Measurements from ENCODE around the gene FBXO24. TPM values are rescaled to one million over a fixed set of nuclear protein-coding genes. Genes with fewer than 3 reads are reported as not detected.
A peak's percentile ranks its signal among the peaks of the same experiment; 100 is the strongest.

The FBXO24 gene
- total RNA-seq, 1 donor from 2014 or later: 0.49 TPM

DNA sequence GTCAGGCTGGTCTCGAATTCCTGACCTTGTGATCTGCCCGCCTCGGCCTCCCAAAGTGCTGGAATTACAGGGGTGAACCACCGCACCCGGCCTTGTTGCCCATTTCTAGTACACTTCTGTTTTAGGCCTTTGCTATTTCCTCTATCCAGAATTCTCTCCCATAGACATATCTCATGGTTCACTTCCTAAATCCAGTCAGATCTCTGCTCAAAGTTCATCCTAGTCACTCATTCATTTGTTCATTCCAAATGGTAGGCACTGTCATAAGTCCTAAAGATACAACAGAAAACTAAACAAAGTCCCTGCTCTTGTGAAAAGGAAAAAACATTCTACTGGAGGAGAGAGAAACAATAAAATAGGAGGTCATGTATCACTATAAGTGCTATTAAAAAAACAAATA lies 23.8 kb downstream of the FBXO24 start:
- no peak for DNase-seq
- Mint-ChIP-seq H3K4me1 (ENCODE audit: low read depth, unreplicated experiment) (peaks cover 5% of the 10 kb centered on the region), H3K36me3 (ENCODE audit: unreplicated experiment) (no peaks in the 10 kb centered on the region), H3K27me3 (ENCODE audit: unreplicated experiment) (peaks cover 7% of the 10 kb centered on the region), H3K9me3 (ENCODE audit: unreplicated experiment) (peaks cover 5% of the 10 kb centered on the region), H3K4me3 (ENCODE audit: unreplicated experiment) (no peak overlapping the region), H3K27ac (ENCODE audit: unreplicated experiment) (peak overlapping the region; percentile 30)
- TF ChIP-seq, protein P1, sequence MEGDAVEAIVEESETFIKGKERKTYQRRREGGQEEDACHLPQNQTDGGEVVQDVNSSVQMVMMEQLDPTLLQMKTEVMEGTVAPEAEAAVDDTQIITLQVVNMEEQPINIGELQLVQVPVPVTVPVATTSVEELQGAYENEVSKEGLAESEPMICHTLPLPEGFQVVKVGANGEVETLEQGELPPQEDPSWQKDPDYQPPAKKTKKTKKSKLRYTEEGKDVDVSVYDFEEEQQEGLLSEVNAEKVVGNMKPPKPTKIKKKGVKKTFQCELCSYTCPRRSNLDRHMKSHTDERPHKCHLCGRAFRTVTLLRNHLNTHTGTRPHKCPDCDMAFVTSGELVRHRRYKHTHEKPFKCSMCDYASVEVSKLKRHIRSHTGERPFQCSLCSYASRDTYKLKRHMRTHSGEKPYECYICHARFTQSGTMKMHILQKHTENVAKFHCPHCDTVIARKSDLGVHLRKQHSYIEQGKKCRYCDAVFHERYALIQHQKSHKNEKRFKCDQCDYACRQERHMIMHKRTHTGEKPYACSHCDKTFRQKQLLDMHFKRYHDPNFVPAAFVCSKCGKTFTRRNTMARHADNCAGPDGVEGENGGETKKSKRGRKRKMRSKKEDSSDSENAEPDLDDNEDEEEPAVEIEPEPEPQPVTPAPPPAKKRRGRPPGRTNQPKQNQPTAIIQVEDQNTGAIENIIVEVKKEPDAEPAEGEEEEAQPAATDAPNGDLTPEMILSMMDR (IDR thresholded peaks at IDR 0.05; ENCODE audit: partially characterized antibody, unreplicated experiment): no peak

DNA sequence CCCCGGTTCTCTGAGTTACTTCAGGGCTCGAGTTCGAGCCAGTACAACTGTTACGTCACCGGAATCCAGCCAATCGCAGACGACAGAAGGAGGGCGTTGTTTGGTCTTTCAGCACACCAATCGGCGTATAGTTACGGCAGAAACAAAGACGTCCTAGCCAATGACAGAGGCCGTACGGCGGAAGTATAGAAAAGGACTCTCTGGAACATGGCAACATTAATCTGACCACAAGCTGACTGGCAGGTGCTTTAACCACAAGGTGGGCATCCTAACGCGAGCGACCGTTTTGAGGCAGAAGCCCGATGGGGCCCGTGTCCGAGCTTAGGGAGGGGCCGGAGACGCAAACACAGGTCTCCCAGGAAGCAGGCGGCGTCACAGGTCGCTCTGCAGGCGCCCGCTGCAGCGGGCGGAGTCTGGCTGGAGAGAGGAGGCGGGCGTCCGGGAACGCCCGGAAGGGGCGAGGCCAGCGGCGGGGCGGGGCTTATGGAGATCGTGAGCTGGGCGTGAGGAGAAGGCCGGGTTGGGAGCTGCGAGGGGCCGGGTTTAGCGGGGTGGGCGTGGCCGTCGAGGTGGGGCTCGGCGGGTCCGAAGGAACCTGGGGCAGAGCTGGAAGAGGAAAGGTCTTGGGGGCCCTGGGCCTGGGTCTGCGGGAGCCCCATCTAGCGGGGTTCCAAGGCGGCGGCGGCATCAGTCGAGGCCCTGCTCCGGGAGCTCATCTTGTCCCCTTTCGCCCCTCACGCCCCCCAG lies 26.0 kb downstream of the FBXO24 start, which contains the start of gene MOSPD3:
Gene MOSPD3 (plus strand): TSS at position 558 of the 747 bp plus-strand sequence. CDS start 252 bp downstream, outside the sequence.
- peaks cover 5% of the 10 kb centered on the region for H3K9me3 Mint-ChIP-seq (ENCODE audit: unreplicated experiment)
- peak within 1 kb of the TSS; percentile 97 for H3K4me3 Mint-ChIP-seq (ENCODE audit: unreplicated experiment)
- H3K27ac Mint-ChIP-seq (ENCODE audit: unreplicated experiment): peak within 1 kb of the TSS; percentile 98
- no peaks in the 10 kb centered on the region for H3K36me3 Mint-ChIP-seq (ENCODE audit: unreplicated experiment)
- DNase-seq: peak; percentile 99
- TF ChIP-seq, protein P1 (IDR thresholded peaks at IDR 0.05; ENCODE audit: partially characterized antibody, unreplicated experiment): no peak
- peaks cover 2% of the 10 kb centered on the region for H3K27me3 Mint-ChIP-seq (ENCODE audit: unreplicated experiment)
- peaks cover 5% of the 10 kb centered on the region for H3K4me1 Mint-ChIP-seq (ENCODE audit: low read depth, unreplicated experiment)

DNA sequence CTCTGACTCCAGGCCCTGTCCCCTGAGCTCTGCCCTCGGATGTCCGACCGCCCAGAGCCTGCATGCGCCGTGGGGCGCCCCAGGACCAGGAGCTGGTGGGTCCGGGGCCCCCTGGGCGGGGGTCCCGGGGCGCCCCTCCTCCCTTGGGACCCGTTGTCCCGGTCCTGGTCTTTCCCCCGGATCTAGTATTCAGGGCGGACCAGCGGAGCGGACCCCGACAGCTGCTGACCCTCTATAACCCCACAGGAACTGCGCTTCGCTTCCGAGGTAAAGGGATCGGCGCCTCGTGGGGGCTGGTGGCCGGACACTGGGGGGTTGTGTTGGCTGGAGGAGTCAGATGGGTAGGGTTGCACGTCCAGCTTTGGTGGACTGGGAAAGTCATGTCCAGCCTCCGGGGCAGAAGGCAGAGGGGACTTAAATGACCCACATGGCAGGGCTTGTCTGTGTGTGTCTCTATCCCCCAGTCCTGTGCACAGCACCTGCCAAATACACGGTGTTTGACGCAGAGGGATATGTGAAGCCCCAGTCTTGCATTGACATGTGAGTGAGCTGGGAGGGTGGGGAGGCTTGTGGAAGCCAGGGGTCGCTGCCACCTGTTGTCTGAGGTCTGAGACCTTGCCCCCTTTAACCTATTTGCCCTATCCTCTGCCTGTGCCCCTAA lies 26.7 kb downstream of the FBXO24 start:
- peaks cover 5% of the 10 kb centered on the region for H3K4me1 Mint-ChIP-seq (ENCODE audit: low read depth, unreplicated experiment)
- H3K27ac Mint-ChIP-seq (ENCODE audit: unreplicated experiment): peak overlapping the region; percentile 12
- no peaks in the 10 kb centered on the region for H3K36me3 Mint-ChIP-seq (ENCODE audit: unreplicated experiment)
- peaks cover 5% of the 10 kb centered on the region for H3K9me3 Mint-ChIP-seq (ENCODE audit: unreplicated experiment)
- H3K4me3 Mint-ChIP-seq (ENCODE audit: unreplicated experiment): peak overlapping the region; percentile 97
- TF ChIP-seq, protein P1 (IDR thresholded peaks at IDR 0.05; ENCODE audit: partially characterized antibody, unreplicated experiment): no peak
- peaks cover 2% of the 10 kb centered on the region for H3K27me3 Mint-ChIP-seq (ENCODE audit: unreplicated experiment)
- DNase-seq: peak; percentile 39

DNA sequence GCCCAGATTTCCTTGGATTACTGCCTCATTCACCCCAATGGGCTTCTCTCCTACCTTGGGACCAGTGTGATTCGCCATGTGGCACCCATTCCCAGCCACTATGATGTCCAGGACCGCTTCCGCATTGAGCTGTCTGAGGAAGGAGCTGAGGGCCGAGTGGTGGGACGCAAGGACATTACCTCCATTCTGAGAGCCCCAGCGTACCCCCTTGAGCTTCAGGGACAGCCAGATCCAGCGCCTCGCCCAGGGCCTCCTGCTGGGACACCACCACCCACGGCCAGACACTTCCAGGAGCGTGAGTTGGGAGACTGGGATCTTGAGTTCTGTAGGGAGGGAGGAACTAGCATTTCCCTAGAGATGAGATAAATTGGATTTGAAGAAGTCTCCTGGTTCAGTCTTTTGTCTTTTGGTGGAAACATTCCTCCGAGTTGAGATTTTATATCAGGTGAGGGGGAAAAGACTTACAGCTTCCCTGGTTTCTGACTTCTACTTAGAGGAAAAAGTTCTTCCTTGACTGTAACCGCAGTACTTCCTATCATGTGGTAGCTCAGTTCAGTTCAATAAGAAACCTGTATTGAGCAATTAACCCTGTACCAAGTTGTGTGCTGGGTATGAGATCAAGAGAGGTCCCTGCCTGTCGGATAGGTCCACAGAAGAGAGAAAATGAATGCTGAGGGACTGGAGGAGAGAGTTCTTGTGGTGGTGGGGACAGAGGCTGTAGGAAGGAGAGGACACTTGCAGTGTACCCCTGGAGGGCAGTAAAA lies 27.5 kb downstream of the FBXO24 start:
- H3K27me3 Mint-ChIP-seq (ENCODE audit: unreplicated experiment): peaks cover 2% of the 10 kb centered on the region
- peak overlapping the region; percentile 86 for H3K4me3 Mint-ChIP-seq (ENCODE audit: unreplicated experiment)
- H3K4me1 Mint-ChIP-seq (ENCODE audit: low read depth, unreplicated experiment): peaks cover 5% of the 10 kb centered on the region
- no peaks in the 10 kb centered on the region for H3K36me3 Mint-ChIP-seq (ENCODE audit: unreplicated experiment)
- TF ChIP-seq, protein P1 (IDR thresholded peaks at IDR 0.05; ENCODE audit: partially characterized antibody, unreplicated experiment): no peak
- DNase-seq: no peak
- peaks cover 5% of the 10 kb centered on the region for H3K9me3 Mint-ChIP-seq (ENCODE audit: unreplicated experiment)
- peak overlapping the region; percentile 10 for H3K27ac Mint-ChIP-seq (ENCODE audit: unreplicated experiment)

All from glutamatergic neuron (in vitro differentiated cells).